ENCODE measurements around the gene ITGA1.

ITGA1 gene

DNA sequence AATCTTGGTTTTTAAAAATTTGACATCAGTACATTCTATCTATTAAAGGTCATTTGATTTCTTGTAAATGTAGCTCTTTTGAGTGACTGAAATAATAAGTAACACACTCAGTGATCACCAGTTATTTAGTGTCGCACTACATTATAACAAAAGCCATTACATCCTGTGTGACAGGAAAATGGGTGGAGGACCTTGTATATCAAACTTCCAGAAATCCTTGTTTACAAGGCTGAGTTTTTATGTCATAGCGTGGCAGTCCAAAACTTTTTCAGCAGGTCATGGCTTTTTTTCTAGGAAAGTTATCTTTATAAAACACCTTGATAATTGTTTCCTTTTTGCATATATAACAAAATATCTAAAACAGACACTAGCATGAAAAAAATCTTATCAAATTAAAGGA is 14.4 kb upstream of the ITGA1 start:
- DNase-seq: no peak

DNA sequence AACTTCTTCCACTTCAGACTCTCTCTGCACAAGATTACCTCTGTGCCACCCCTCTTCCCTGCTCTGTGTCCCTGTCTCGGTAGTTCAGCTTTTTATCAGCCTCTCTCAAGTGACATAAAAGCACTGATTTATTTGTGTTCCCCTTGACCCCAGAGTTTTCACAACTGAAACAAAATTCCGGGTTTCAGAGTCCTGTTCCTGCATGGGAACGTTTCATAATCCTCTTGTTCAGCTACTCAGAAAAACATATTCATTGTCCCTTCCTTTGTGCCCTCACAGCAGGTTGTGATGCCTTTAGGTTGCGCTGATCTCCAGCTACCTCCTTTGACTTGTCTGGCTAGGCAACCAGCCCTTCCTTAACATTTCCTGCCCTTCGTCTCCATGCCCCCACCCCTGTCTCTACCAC is 13.7 kb upstream of the ITGA1 start:
- no peak for DNase-seq

- DNase-seq: no peak
These were observed 11.6 kb upstream of the ITGA1 start for GRCh38 chr5:52776116-52776515.

DNA sequence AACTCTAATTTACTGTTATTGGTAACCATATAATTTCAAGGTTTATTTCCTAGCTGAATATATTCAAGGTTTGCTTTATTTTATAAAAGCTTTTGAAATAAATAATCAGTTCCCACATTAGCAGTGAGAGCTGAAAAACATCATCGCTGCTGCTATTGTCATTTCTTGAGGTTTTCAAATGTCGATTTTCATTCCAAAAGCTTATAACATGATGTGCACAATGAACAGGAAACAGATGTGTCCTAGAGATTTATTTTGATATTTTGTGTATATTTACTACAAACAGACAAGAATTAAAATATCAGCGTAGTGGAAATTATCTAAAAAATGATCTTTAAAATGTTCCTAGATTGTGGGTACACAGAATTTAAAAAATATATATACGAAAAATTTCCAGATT is 10.5 kb upstream of the ITGA1 start:
- no peak for DNase-seq

- DNase-seq: no peak
These were observed 8.9 kb upstream of the ITGA1 start for GRCh38 chr5:52778781-52779180.

DNA sequence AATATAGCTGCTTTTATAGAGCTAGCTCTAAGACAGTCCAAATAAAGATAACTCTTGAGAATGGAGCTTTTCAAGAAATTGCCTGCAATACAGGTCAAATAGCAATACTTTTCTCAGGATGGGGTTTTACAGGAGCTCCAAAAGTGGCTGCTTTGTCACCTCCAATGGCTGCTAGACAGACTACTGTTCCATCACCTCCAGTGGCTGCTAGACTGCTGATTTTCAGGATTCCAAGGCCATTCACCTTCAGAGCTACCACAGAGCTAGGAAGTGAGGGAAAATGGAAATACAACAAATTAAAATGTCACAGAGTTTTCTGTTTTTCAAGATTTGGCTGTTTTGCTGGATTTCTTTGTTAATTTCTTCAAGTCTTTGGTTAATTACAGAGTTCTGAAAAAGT is 8.5 kb upstream of the ITGA1 start:
- no peak for DNase-seq

DNA sequence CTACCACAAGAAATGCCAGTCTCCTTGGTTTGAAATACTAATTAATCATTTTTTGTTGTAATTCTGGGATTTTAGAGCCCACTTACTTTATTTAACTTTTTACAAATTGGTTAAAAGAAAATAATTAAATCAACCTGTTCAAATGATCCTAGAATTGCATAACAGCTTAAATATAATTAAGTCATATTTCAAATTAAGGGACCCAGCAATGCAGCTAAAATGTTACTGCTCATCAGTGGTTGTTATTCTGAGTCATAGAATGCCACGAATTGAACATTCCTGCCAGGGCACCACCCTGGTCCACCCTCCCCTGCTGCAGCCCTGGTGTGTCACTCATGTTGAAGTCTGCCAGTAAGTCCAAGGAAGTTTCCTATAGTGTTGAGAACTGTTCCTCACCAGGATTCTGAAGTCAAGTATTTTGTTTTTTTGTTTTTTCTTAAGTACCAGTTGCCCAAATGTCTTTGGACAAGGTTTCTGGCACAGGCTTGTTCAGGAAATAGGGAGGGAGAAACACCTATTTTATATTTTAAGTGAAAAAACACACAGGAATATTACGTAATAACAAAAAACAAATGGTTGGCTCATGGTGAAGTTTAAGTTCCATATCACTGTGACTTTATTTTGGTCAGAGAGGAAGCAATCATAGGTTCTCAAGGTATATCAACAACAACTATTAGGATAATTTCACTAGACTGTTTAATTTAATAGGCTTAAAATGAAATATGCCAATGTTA is 4.3 kb upstream of the ITGA1 start:
- DNase-seq: no peak

DNA sequence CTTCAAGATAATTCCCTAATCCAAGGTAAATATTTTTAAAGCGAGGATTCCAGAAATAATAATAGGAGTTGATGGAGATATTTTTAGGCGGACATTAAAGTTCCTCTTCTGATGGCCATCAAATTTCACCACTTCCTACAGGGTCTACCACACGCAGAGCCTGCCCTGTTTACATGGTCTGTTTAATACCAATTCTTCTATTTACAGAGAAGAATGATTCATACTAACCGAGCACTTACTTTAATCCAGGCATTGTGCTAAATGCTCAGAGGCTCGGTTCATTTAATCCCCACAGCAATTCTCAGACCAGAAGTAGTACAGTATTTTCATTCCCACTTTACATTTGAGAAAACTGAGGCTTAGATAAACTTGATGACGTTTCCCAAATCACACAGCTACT is 3.0 kb upstream of the ITGA1 start:
- no peak for DNase-seq

- DNase-seq: no peak
These were observed 1.3 kb upstream of the ITGA1 start for GRCh38 chr5:52786391-52786790.

DNA sequence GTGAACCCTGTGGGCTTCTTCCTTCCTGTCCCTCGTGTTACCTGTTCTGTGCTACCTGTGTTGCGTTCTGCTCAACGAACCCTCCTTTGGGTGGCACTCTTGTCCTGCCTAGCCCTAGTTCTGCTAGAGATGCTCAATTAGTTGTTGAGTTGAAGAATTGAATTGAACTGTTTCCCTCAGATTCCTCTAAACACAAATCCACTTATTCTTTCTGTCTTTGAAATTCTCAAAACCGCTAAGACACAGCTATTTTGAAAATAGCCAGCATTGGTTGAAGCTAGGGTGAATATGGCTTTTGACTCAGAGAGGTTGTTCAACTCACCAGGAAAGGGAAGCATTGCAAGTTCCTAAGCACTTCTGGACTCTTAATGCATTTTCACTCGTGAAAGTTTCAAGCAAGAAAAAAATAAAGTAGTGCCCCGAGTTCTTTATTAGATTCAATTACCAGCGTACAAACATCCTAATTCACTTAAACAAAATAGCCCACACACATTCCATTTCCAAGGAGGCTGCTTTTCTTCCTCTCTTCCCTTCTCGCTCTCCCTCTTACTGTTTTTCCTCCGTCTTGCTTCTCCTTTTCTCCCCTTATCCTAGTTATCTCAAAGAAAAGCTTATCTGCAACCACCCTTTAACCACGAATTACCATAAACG is 642 bp upstream of the ITGA1 start:
- DNase-seq: peak; percentile 16

DNA sequence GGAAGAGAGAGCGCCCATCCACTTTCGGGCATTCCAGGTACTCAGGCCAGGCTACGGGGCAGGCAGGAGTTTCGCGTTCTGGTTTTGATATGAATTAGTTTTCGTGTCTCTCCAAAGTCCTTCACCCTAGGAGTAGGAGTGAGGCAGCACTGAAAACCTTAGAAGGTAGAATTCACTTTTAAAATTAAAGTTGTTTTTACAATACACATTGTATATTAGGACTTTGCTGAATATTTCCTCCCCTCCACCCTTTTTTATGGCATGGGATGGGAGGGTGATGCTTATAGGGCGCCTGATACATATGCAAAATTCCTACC is 747 bp downstream of the ITGA1 start:
- DNase-seq: no peak

DNA sequence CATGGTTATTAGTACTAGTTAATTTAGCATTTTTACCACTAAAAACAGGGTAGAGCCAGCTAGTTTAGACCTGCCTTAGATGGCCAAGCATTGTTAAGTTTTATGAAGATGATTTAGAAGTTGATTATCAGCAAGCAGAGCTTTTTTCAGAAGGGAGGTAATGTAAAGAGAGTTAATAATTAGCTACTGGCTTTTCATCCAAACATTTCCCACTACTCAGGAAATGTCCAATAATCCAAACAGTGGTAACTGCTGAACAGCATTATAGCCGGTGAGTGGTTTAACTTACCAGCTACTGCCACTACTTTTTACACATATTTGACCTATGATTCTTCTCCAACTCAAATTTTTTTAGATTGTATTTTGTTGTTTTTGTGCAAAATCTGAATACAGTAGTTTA is 1.7 kb downstream of the ITGA1 start:
- no peak for DNase-seq

DNA sequence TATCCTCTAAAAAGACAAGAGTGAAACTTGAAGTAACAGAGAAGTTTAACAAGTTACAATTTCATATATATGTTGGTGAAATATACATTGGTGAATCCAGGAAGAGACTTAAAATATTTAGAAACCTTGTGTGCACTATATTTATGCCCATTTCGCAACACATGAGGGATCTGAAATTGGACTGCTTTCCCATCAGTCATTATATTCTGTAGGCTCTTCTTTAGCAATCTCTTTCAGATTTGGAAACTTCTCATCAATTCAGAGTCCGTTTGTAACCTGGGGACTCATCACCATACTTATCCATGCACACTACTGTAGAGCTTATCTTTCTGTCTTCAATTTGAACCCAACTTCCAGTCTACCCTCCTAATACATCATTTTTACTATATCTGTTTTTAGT is 2.1 kb downstream of the ITGA1 start:
- DNase-seq: no peak

DNA sequence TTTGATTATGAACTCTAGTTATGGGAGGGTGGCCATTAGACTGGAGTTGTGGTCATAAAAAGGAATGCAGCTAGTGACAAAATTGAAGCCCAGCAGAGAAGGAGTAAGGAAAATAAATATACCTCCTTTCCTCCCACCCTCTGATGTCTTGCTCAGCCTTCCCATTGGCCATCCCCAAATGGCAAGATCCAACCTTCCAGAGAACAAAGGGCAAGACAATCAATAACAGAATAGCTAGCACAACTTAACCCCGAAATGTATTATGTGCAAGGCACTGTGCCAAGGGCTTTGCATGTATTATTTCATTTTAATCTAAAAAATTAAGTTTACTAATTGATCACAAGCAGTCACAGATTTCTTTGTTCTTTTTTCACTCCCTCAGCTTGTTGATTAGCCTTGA is 3.6 kb downstream of the ITGA1 start:
- DNase-seq: no peak

DNA sequence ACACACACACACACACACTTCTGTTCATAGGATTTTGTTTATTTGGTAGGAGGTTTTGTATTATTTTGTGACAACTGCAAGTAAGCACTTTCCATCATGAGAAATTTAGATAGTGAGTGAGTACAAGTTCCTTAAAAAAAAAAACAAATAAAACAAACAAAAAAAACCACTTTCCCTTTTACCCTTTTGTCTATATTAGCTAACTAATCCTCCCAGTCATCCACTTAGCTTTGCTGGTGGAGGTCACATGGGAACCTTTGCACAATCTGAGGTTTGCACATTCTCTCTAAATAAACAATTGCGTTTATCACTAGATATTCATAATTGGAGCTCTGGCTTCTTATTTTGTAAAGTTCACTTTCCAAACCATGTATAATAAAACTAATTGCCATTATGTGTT is 6.8 kb downstream of the ITGA1 start:
- DNase-seq: no peak

- no peak for DNase-seq
These were observed 8.3 kb downstream of the ITGA1 start for GRCh38 chr5:52796031-52796430.

- no peak for DNase-seq
These were observed 8.9 kb downstream of the ITGA1 start for GRCh38 chr5:52796516-52797103.

DNA sequence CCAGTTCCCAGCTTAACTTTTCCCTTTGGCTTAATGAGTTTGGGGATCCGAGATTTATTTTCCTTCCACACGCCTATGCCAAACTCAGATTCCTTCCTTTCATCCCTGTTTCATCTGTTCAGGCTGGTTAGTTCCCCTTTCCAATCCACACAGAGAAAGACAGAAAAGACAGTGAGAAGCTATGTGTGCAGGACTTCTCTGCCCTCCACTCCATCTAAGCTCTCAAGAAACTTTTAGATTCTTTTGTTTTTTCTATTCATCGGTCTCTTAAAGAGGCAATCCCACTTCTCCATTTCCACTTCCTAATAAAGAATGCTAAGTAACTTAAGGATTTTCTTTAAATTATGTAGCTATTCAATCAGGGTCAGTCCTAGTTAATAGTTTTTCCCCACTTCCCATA is 11.2 kb downstream of the ITGA1 start:
- no peak for DNase-seq

DNA sequence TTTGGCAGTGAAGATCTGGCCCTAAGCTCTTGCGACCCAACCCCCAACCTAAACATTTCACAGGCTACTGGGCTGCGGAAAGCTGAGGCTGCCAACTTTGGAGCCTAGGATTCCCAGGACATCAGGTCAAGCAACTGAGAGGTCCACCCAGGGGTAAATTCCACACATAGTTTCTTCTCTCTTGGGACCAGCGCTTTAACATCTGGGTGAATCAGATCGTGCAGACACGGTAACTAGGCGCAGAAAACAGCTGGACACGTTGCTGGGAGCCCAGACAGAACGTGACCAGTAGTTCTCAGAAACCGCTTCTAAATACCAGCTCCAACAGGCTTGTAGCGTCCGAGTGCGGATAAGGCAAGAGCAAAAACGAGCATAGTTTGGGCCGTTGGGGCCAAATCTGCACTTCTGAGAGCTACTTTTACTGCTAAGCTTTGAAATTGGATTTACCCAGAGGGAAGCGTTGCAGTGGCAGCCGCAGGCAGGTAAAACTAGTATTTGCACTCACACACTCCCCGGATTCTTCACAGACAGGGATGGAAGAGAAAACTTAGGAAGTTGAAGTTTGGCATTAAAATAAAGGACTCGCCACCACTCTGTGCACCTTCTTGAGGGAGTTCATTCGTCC is 11.8 kb downstream of the ITGA1 start:
- DNase-seq: no peak

GRCh38 chr5:52799983-52800393 is 12.3 kb downstream of the ITGA1 start:
- DNase-seq: peak; percentile 93

- peak; percentile 16 for DNase-seq
These were observed 12.9 kb downstream of the ITGA1 start for GRCh38 chr5:52800394-52801213.

- DNase-seq: no peak
These were observed 13.6 kb downstream of the ITGA1 start for GRCh38 chr5:52801329-52801728.

DNA sequence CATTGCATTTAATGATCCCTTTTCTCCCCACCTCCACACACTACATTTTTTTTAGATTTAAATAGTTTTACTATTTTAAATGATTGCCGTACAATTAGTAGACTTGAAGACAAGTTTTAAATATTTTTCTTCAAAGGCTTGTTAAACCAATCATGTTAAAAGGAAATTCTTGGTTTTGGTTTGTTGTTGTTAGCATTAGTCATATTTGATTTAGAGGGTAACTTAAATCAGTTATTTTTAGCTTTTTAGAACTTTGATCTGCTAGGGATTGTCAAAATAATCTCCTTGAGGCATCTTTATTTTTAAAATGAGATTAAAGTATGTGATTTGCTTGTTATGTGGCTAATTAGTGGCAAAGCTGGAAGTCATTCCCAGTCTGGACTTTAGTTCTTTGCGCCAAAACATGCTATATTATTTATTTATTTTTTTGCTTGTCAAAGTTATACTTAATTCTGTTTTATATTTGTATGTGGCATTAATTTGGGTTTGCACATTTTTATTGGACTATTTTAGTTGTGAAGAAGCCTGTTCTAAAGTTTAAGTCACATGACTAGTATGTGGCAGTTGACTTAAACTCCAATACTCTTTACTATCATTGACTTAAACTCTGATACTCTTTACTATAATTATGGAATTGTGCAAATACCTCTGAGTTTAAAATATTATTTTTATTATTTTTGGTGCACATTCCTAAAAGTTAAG is 14.7 kb downstream of the ITGA1 start:
- DNase-seq: no peak

All from activated CD4-positive, alpha-beta T cell treated with anti-CD3 and anti-CD28 coated beads for 1 hour (primary cell).